ENCODE measurements around the gene TAF12. TPM values are rescaled to one million over a fixed set of nuclear protein-coding genes. Genes with fewer than 3 reads are reported as not detected.
"Not testable (repeated sequence)": the region's sequence is repeated elsewhere in the genome, so short reads cannot be mapped to it uniquely, and the experiment has no call there.

Gene TAF12
- total RNA-seq, 1 donor from 2014 or later, result 21.7 TPM

DNA sequence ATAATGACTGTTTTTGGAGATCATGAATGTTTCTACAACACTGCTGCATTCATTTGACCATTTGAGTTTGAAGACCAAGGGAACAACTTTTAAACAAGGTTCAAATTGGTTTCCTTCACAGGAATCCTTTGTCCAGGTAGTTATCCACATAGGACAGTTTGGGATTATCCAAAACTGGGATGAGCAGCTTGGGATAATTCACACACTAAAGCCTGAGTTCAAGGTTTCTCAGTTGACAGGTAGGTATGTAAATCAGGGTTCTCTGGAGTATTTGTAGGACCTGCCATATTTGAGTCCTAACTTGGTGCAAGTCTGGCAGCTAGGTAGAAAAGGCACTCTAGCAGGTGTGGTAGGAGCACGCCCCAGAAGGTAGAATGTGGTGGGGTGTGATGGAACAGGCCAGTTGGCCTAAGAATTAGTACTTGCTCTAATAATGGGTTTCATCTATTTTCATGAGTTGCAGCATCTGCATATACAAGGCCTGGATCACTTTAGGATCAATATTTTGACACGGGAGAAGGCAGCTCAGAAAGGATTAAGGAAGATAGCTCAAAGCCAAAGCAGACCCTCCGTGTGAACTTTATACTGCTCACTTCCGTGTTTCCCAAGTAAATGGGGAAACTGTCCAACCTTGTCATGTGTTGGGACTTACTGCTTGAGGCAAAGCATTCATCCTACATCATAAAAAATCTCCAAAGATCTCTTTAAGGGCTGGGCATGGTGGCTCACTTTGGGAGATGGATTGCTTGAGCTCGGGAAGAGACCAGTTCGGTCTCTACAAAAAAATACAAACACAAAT is 64.9 kb downstream of the TAF12 start:
- peaks cover 27% of the 10 kb centered on the region for H3K36me3 Mint-ChIP-seq (ENCODE audit: unreplicated experiment)
- no peaks in the 10 kb centered on the region for H3K27me3 Mint-ChIP-seq (ENCODE audit: unreplicated experiment)
- DNase-seq (ENCODE audit: extremely low spot score, unreplicated experiment), result no peak
- peaks cover 22% of the 10 kb centered on the region for H3K4me1 Mint-ChIP-seq (ENCODE audit: unreplicated experiment)
- no peaks in the 10 kb centered on the region for H3K9me3 Mint-ChIP-seq (ENCODE audit: unreplicated experiment)
- peak overlapping the region; percentile 18 for H3K27ac Mint-ChIP-seq (ENCODE audit: unreplicated experiment)
- TF ChIP-seq, protein P1, sequence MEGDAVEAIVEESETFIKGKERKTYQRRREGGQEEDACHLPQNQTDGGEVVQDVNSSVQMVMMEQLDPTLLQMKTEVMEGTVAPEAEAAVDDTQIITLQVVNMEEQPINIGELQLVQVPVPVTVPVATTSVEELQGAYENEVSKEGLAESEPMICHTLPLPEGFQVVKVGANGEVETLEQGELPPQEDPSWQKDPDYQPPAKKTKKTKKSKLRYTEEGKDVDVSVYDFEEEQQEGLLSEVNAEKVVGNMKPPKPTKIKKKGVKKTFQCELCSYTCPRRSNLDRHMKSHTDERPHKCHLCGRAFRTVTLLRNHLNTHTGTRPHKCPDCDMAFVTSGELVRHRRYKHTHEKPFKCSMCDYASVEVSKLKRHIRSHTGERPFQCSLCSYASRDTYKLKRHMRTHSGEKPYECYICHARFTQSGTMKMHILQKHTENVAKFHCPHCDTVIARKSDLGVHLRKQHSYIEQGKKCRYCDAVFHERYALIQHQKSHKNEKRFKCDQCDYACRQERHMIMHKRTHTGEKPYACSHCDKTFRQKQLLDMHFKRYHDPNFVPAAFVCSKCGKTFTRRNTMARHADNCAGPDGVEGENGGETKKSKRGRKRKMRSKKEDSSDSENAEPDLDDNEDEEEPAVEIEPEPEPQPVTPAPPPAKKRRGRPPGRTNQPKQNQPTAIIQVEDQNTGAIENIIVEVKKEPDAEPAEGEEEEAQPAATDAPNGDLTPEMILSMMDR (IDR thresholded peaks at IDR 0.05), result no peak
- no peak overlapping the region for H3K4me3 Mint-ChIP-seq (ENCODE audit: unreplicated experiment)

DNA sequence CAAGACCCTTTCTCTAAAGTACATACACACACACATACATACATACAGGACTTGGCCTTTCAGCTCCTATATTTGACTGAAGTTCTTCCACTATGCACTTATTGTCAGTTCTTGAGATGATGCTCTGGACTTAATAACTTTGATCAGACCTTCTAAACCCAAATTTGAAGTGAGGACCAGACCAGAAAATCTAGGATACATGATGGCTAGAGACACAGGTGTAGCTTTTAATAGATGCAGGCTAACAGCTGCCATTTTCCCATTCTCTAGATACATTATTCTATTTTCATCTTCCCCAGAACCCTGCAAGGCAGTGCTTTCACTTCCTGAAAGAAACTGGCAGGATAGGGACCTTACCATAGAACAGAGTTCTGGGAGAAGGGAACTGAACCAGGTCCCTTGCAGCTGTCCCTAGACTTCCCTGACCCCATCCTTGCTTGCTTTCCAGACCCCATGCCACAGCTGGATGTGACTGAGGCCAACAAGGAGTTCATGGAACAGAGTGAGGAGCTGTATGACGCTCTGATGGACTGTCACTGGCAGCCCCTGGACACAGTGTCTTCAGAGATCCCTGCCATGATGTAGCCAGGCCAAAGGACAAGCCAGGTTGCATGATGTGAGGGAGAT is 65.7 kb downstream of the TAF12 start:
- TF ChIP-seq, protein P1 (IDR thresholded peaks at IDR 0.05), result no peak
- DNase-seq (ENCODE audit: extremely low spot score, unreplicated experiment), result no peak
- no peak overlapping the region for H3K27ac Mint-ChIP-seq (ENCODE audit: unreplicated experiment)

DNA sequence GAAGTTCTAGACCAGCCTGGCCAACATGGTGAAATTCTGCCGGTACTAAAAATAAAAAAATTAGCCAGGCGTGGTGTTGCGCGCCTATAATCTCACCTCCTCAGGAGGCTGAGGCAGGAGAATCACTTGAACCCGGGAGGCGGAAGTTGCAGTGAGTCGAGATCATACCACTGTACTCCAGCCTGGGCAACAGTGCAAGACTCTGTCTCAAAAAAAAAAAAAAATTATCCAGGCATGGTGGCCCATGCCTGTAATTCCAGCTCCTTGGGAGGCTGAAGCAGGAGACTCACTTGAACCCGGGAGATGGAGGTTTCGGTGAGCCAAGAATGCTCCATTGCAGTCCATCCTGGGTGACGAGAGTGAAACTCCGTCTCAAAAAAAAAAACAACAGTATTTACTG is 69.3 kb downstream of the TAF12 start:
- Mint-ChIP-seq H3K4me3 (ENCODE audit: unreplicated experiment) (no peak overlapping the region), H3K36me3 (ENCODE audit: unreplicated experiment) (peaks cover 25% of the 10 kb centered on the region), H3K27ac (ENCODE audit: unreplicated experiment) (no peak overlapping the region), H3K4me1 (ENCODE audit: unreplicated experiment) (no peaks in the 10 kb centered on the region), H3K9me3 (ENCODE audit: unreplicated experiment) (no peaks in the 10 kb centered on the region), H3K27me3 (ENCODE audit: unreplicated experiment) (no peaks in the 10 kb centered on the region)
- DNase-seq (ENCODE audit: extremely low spot score, unreplicated experiment), result no peak
- TF ChIP-seq, protein P1 (IDR thresholded peaks at IDR 0.05), result no peak

More for the DNA sequence above, 65.7 kb downstream of the TAF12 start:
- peaks cover 18% of the 10 kb centered on the region for H3K4me1 Mint-ChIP-seq (ENCODE audit: unreplicated experiment)
- H3K36me3 Mint-ChIP-seq (ENCODE audit: unreplicated experiment), result peaks cover 27% of the 10 kb centered on the region
- H3K9me3 Mint-ChIP-seq (ENCODE audit: unreplicated experiment), result no peaks in the 10 kb centered on the region
- no peak overlapping the region for H3K4me3 Mint-ChIP-seq (ENCODE audit: unreplicated experiment)
- no peaks in the 10 kb centered on the region for H3K27me3 Mint-ChIP-seq (ENCODE audit: unreplicated experiment)

DNA sequence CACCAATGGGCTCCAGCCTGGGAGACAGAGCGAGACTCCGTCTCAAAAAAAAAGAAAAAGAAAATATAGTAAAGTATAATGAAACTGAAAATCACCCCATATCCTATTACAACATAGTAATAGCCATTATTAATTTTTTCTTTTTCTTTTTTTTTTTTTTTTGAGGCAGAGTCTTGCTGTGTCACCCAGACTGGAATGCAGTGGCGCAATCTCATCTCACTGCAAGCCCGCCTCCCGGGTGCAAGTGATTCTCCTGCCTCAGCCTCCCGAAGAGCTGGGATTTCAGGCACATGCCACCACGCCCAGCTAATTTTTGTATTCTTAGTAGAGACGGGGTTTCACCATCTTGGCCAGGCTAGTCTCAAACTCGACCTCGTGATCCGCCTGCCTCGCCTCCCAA is 70.0 kb downstream of the TAF12 start:
- H3K9me3 Mint-ChIP-seq (ENCODE audit: unreplicated experiment); DNase-seq (ENCODE audit: extremely low spot score, unreplicated experiment); H3K27me3 Mint-ChIP-seq (ENCODE audit: unreplicated experiment); H3K4me1 Mint-ChIP-seq (ENCODE audit: unreplicated experiment); H3K27ac Mint-ChIP-seq (ENCODE audit: unreplicated experiment); H3K4me3 Mint-ChIP-seq (ENCODE audit: unreplicated experiment): not testable (repeated sequence)
- peaks cover 25% of the 10 kb centered on the region for H3K36me3 Mint-ChIP-seq (ENCODE audit: unreplicated experiment)

DNA sequence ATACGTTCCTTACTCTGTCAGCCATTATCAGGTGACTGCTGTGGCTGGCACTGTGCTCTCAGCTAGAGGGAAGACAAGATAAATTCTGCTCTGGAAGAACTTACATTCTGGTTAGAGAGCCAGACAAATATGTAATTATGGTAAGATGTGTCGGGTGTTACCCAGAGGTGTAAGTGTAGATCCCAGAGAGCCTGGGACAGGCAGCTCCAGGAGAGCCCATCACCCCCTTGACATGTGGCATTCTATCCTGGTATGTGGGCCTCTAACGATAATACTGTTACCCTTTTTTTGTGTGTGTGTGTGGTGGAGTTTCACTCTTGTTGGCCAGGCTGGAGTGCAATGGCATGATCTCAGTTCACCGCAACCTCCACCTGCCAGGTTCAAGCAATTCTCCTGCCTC is 71.0 kb downstream of the TAF12 start:
- TF ChIP-seq, protein P1 (IDR thresholded peaks at IDR 0.05), result no peak
- Mint-ChIP-seq H3K4me3 (ENCODE audit: unreplicated experiment) (no peak overlapping the region), H3K27me3 (ENCODE audit: unreplicated experiment) (no peaks in the 10 kb centered on the region), H3K27ac (ENCODE audit: unreplicated experiment) (no peak overlapping the region), H3K4me1 (ENCODE audit: unreplicated experiment) (no peaks in the 10 kb centered on the region), H3K36me3 (ENCODE audit: unreplicated experiment) (peaks cover 27% of the 10 kb centered on the region), H3K9me3 (ENCODE audit: unreplicated experiment) (no peaks in the 10 kb centered on the region)
- no peak for DNase-seq (ENCODE audit: extremely low spot score, unreplicated experiment)

All from osteocyte (in vitro differentiated cells).